GM12864 (cell line): ENCODE data around the gene ZBTB4.
A peak's percentile ranks its signal among the peaks of the same experiment; 100 is the strongest.
"Not testable (repeated sequence)": the region's sequence is repeated elsewhere in the genome, so short reads cannot be mapped to it uniquely, and the experiment has no call there.

Experiments
- DNase-seq: peaks from one replicate; pipeline ENCODE4 v3.0.0-alpha.2; 2011; ENCODE audit warnings: low read depth
- H3K4me3 ChIP-seq: 2 replicates; pipeline ENCODE4 v1.5.1; 2011; ENCODE audit warnings: mild to moderate bottlenecking, low read depth, low read length, control low read depth
- CTCF ChIP-seq: IDR thresholded peaks from 2 replicates; pipeline ENCODE4 v1.5.1; 2011; ENCODE audit warnings: low read depth, mild to moderate bottlenecking, moderate library complexity, low read length, control low read depth, inconsistent platforms; ENCODE audit errors: missing control alignments

The ZBTB4 gene

GRCh38 chr17:7484067-7484918, 4.9 kb upstream of the ZBTB4 start, which contains the start of gene POLR2A:
POLR2A (plus strand) TSS chr17:7484366.
- no peak for TF ChIP-seq CTCF
- peak; percentile 93 for DNase-seq
- H3K4me3 ChIP-seq, result peak within 1 kb of the TSS; percentile 80

GRCh38 chr17:7483255-7484066, 4.0 kb upstream of the ZBTB4 start:
- peak overlapping the region; percentile 80 for H3K4me3 ChIP-seq
- DNase-seq, result peak; percentile 81
- no peak for TF ChIP-seq CTCF

- peak overlapping the region; percentile 80; the same call in 1 of the 2 replicates for H3K4me3 ChIP-seq
- DNase-seq, result not testable (repeated sequence)
Measured at GRCh38 chr17:7482742-7483088, 3.3 kb upstream of the ZBTB4 start.

GRCh38 chr17:7481842-7482741, 2.7 kb upstream of the ZBTB4 start:
- not testable (repeated sequence) for H3K4me3 ChIP-seq, DNase-seq

- not testable (repeated sequence) for DNase-seq, H3K4me3 ChIP-seq
Measured at GRCh38 chr17:7481275-7481674, 1.8 kb upstream of the ZBTB4 start, which contains the start of gene SLC35G6. SLC35G6 (plus strand) TSS chr17:7481446; CDS start chr17:7481517, 71 bp downstream.

GRCh38 chr17:7480089-7480384, 606 bp upstream of the ZBTB4 start:
- peak overlapping the region; percentile 73 for H3K4me3 ChIP-seq
- no peak for DNase-seq
- no peak for TF ChIP-seq CTCF

GRCh38 chr17:7478276-7479212, 887 bp downstream of the ZBTB4 start:
- no peak for TF ChIP-seq CTCF
- H3K4me3 ChIP-seq, result peak overlapping the region; percentile 73
- no peak for DNase-seq
